HT-29 (cell line): ENCODE data around the gene EMX2. TPM values are rescaled to one million over a fixed set of nuclear protein-coding genes. Genes with fewer than 3 reads are reported as not detected.
"Not testable (repeated sequence)": the region's sequence is repeated elsewhere in the genome, so short reads cannot be mapped to it uniquely, and the experiment has no call there.

Experiments used
- DNase-seq: peaks from one replicate; pipeline ENCODE4 v3.0.0-alpha.2; 2015; ENCODE audit warnings: low spot score
- total RNA-seq: library from RNA; depleted of rRNA; stranded (reverse); fragments of >200 nt; shearing (Covaris generic); gene quantifications from 2 replicates; pipeline ENCODE4 v1.2.3, GENCODE V29; 2014; rRNA removed

Gene EMX2
- total RNA-seq, result not detected in 2 replicates

- DNase-seq, result no peak
Measured at GRCh38 chr10:117542706-117543224, at the start of gene EMX2. EMX2 (plus strand) TSS chr10:117542746; CDS start chr10:117543268, 522 bp downstream.

DNA sequence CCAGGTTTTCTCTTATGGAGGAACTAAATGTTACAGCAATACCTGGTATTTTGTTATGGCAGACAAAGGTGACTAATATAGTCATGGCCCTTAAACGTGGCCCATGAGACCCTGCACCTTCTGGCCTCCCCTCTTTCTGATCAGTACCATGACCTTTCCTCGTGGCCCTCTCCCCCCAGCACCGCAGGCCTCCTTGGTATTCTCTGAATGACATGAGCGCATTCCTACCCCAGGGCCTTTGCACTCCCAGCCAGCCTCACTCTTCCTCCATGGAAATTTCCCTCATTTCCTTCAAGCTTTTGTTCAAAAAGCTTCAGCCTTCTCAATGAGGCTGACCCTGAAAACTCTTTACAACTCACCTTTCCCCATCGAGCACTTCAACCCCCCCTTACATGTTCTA, 46.5 kb upstream of the EMX2 start:
- no peak for DNase-seq

DNA sequence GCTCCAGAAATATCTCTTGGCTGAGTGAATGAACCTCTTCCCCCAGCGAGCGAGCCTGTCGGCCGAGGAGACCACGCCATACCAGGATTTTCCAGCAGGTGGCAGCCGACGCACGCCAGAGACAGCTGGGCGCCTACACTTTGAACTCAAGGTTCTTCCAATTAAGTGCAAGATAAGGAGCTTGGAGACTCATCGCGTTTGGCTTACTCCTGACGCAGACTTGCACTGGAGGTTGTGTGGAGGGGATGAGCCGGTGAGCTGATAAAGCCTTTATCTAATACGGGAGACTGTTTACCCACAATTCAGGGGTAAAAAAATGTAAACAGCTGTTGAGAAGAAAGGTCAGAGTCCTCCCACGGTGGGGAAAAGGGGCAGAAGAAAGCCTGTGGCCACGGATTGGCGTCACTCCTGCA, 45.9 kb upstream of the EMX2 start:
- DNase-seq, result peak; percentile 85

- DNase-seq, result no peak
Measured at GRCh38 chr10:117497736-117498135, 44.8 kb upstream of the EMX2 start.

DNA sequence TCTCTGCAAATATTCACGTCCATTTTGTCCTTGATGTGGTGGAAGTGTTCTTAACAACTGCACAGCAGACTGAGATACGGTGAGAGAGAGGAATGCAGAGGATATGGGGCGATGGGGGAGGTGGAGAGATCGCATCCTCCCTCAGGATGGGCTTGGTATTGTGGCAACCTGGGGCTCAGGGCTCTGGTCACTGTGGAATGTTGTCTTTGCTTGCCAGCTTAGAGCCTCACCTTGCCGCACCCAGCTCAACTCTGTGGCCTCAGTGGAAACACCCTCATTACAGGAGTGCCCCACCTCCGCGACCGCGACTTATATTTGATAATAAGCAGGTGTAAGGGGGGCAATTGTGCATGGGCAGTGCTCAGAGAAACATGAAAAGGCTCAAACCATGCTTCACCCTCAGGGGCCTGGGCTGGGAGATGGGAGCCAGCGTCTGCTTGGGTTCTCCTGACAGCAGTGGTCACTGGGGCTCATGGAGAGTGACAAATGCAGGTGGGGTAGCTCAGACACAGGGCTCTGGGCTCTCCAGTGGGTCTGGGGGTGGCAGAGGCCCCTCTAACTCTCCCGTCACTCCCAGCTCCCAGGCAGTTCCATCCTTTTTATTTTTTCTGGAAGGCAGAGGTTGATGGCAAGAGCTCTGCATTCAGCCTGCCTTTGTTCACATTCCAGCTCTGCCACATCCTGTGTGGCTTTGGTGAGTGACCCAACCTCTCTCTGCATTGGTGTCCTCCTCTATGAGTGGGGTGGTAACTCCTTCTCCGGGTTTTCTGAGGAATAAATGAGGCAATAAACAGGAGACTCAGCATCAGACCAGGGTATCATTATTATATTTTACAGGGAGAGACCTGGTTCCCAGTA, 43.1 kb upstream of the EMX2 start:
- no peak for DNase-seq

- no peak for DNase-seq
Measured at GRCh38 chr10:117500456-117500855, 42.1 kb upstream of the EMX2 start.

- no peak for DNase-seq
Measured at GRCh38 chr10:117501460-117502035, 41.0 kb upstream of the EMX2 start.

DNA sequence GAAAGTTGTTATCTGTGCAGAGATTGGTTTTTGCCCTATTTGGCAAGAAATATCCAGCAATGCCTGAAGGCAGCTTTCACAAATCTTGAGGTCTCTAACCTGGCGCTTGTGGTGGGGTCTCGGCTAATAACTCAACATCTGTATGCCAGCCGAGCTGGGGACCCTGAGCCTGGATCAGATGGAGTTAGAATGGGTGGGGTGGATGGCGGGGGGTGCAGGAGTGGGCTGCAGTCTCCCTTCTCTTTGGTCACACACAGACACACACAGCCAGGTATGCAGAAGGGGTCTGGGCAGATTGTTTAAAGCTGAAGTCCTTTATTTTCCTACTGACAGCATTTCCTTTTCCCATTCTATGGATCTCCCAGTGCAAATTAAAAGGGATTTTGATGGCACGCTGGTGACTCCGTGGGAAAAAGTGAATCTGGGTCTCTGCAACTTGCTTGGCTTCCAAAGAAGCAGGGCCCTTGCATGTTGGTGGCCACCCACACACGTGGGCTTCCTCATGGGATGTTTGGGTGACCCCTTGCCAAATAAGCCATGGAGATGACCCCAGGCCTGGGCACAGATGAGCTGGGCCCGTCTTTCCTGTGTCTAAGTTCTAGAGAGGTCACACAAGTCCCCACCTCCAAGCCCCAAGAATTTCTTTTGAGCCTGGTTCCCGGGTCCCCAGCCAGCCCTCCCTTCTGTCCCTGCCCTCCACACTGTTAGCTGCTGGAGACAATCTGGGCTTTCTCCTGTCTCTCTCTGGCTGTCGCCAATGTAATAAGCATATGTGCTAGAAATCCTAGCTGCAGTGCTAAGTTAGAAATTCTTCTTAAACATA, 39.9 kb upstream of the EMX2 start:
- DNase-seq, result no peak

GRCh38 chr10:117503244-117504205, 39.0 kb upstream of the EMX2 start:
- DNase-seq, result no peak

- no peak for DNase-seq
Measured at GRCh38 chr10:117504562-117504961, 38.0 kb upstream of the EMX2 start.

DNA sequence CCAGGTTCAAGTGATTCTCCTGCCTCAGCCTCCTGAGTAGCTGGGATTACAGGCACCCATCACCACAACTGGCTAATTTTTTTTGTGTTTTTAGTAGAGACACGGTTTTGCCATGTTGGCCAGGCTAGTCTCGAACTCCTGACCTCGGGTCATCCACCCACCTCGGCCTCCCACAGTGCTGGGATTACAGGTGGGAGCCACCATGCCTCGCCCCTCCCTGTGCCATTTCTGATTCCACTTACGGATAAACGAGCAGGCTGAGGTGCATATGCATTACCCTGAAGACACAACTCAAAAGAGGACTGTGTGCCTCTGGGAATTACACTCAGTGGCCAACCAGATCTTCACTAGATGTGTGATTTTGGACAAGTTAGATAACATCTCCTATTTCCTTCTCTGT, 35.5 kb upstream of the EMX2 start:
- not testable (repeated sequence) for DNase-seq

GRCh38 chr10:117509573-117509972, 33.0 kb upstream of the EMX2 start:
- no peak for DNase-seq

DNA sequence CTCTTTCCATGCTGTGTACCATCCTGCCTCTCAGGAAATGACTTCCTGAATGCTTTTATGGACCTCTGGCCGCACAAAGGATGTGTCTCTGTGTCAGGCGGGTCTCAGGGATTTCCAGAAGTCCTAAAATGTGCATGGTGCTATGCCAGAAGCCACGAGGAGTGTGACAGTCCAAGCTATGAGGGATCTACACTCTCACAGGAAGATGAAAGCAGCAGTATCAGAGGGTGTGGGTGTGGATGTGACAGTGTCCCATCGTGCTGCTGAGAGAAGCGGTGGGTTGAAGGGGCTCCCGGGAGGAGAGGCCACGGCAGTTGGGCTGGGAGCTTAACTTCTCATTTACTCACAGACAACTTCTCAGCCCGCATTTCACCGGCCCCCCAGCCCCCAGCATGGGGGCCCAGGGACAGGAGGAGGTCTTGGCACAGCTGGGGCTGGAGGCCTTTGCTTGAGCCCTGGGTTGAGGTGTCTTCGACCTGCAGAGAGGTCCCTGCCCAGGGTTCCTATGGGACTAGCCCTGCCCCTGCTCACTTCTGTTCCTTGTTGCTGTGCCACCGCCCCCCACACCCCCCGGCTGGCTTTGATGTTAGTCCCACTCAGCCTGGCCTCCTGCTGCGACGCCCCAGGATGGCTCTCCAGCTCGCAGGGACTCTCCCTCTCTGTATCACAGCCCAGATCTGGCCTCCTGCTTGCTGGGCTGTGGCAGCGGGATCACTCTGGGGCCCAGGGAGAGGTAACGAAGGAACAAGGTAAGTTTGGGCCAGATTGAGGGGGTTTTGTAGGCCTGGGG, 30.8 kb upstream of the EMX2 start:
- DNase-seq, result no peak

DNA sequence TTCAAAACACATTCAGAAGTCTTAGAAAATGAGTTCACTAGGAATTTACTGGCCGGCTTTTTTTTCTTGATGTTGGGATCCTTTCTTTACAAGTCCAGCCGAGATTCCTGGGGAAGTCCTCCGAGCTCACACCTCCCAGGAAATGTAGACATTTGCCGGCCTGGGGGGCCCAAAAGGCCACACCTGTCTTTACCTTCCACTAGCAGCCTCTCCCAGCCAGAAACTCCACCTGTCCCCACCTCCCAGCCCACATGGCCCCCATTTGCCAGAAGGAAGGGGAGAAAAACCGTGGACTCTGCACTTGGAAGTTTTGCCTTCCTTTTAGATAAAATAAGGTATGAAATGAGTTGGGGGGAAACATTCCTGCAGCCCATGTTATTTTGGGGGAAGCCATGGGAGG, 27.6 kb upstream of the EMX2 start:
- DNase-seq, result no peak

DNA sequence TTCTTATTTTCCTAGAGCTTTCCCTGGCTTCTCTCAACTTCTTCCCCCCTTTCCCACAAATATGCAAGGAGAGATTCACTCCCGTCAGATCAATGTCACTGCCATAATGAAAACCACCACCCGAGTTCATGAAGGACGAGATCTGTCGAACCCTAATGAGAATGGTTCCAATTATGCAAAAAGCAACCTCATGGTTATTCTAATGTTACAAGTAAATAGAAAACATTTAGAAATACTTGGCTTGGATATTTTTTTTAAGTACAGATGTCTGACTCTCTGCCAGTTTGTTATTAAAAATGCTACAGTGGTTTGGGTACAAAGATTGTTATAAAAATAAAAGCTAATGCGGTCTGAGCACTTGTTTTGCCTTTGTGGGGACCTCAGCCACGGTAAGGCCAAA, 25.9 kb upstream of the EMX2 start:
- DNase-seq, result no peak

GRCh38 chr10:117518246-117518645, 24.3 kb upstream of the EMX2 start:
- no peak for DNase-seq

DNA sequence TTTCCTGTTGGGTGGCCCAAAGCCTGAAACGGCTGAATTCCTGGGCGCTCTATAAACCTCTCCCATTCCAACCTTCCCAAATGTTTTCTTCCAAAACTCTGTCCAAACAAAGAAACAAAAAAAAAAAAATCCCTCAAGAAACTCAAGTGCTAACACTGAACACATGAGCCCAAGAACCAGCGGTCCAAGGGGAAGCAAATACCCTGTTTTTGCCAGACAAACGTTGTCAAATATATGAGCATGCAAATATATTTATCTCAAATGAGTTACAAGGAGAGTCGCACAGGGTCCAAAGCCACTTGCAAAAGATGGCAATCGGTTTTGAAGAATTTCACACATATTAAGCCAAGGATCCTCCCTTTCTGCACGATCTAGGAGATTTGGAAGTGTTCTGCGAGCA, 23.3 kb upstream of the EMX2 start:
- DNase-seq, result no peak

DNA sequence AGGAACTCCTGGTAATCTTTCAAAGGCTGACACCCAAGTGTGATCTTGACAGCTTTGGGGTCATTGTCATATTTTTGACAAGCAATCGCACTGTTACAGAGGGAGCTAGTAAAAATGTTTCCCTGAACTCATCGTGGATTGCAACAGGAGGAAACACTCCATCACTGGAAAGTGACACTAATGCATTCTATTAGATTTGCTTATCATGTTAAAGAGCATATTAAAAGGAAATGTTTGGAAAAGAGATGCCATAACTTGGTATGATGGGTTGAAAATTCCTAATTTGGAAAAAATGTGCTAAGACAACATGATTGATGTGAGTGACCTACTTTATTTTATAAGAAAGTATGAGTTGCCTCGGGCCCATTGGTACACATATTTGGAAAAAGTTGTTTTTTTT, 22.7 kb upstream of the EMX2 start:
- no peak for DNase-seq

DNA sequence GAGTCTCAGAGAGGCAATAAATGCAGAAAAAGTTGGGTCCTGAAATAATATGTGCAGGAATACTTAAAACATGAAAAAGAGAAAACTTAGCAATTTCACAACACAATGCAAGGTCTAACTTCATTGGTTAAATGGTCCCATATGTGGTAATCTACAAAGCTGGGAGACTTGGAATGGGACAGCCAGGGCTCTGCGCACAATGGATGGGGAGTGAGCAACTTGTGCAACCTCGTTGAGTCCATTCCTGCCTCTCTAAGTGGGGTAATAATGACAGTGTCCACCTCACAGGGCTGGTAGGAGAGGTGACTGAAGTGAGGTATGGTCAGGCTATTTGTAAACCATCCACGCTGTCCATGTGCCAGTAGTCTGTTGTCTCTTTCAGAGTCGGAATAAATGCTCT, 11.8 kb upstream of the EMX2 start:
- DNase-seq, result no peak

DNA sequence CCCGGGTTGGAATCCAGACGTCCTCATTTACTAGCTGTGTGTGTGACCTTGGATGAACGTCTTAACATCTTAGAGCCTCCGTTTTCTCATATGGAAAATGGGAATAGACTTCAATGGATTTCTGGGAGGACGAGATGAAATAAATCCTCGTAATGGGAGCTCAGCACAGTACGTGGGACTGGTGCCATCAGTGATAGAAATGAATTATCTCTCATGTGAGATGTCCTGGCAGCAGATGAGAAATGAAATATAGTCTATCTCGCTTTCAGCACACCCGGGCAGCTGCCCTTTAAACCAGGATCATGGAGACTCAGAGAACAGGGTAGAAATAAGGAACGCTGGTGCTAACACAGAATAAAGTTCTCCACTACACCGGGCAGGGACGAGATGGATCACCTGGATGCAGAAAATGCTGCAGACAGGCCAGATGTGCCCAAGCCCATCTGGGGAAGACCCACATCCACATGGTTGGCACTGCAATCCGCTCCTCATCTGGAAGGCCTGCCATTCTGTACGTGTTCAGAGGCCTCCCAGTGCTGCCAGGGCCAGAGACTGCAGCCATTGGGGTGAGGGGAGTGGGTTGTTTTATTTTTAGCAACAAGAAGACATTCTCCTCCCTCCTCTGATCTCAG, 11.1 kb upstream of the EMX2 start:
- DNase-seq, result no peak
